Measurements from ENCODE around the gene PRPH. TPM values are rescaled to one million over a fixed set of nuclear protein-coding genes. Genes with fewer than 3 reads are reported as not detected.
"Not testable (repeated sequence)": the region's sequence is repeated elsewhere in the genome, so short reads cannot be mapped to it uniquely, and the experiment has no call there.

PRPH gene
- total RNA-seq, 1 donor from 2014 or later: 0.70 TPM

DNA sequence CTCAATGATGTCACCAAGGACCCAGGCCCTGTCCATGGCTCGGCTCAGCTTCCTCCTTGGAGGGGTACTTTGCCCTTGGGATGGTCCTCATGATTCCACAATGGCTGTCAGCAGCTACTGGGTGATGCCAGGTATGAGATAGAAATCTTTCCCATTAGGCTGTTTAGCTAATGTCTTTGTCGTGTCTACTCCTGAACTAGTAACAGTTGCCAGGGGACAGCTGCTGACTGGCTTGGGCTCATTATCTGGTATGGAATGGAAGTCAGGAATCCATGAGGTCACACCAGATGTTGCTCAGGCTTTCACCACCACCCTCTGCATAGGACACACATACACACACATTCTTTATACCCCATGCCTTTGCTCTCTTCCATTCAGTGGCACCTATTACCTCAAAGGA, 9.2 kb downstream of the PRPH start:
- no peaks in the 10 kb centered on the region for H3K4me1 Mint-ChIP-seq
- TF ChIP-seq, protein P1, sequence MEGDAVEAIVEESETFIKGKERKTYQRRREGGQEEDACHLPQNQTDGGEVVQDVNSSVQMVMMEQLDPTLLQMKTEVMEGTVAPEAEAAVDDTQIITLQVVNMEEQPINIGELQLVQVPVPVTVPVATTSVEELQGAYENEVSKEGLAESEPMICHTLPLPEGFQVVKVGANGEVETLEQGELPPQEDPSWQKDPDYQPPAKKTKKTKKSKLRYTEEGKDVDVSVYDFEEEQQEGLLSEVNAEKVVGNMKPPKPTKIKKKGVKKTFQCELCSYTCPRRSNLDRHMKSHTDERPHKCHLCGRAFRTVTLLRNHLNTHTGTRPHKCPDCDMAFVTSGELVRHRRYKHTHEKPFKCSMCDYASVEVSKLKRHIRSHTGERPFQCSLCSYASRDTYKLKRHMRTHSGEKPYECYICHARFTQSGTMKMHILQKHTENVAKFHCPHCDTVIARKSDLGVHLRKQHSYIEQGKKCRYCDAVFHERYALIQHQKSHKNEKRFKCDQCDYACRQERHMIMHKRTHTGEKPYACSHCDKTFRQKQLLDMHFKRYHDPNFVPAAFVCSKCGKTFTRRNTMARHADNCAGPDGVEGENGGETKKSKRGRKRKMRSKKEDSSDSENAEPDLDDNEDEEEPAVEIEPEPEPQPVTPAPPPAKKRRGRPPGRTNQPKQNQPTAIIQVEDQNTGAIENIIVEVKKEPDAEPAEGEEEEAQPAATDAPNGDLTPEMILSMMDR (conservative IDR thresholded peaks at IDR 0.05): no peak
- no peak overlapping the region for H3K27ac Mint-ChIP-seq (ENCODE audit: unreplicated experiment)
- H3K9me3 Mint-ChIP-seq: no peaks in the 10 kb centered on the region
- H3K36me3 Mint-ChIP-seq (ENCODE audit: low read depth): no peaks in the 10 kb centered on the region
- H3K27me3 Mint-ChIP-seq (ENCODE audit: low read depth): peaks cover 59% of the 10 kb centered on the region
- no peak overlapping the region for H3K4me3 Mint-ChIP-seq
- no peak for DNase-seq (ENCODE audit: low read depth, low spot score)

DNA sequence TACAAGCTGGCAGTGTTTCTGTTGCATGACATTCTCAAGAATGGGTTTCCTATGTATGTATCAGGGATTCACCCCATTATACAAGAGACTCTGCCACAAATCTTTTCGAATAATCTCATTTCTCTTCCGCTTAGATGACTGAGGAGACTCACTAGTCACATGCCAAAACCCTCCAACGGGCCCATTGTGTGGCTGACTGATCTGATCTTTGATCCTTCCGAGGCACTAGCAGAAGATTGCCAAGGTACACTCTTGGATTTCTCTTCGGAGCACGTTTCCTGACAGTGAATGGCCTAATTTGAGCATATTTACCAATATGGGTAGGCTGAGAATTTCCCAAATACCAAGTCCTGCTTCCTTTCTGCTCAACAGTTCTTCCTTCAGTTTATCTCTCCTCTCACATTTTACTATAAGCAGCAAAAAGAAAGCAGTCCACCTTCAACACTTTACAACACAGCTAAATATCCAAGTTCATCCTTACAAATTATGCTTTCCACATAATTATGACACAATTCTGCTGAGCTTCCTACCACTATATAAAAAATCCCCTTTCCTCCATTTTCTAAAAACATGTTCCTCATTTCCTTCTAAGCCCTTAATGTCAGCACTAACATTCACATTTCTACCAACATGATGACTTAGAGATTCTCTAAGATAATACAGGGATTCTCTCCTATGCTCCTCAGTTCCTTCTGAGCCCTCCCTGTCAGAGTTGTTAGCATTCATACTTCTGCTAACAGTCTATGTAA, 11.0 kb downstream of the PRPH start:
- Mint-ChIP-seq H3K36me3 (ENCODE audit: low read depth) (no peaks in the 10 kb centered on the region), H3K4me1 (no peaks in the 10 kb centered on the region), H3K9me3 (no peaks in the 10 kb centered on the region), H3K27me3 (ENCODE audit: low read depth) (peaks cover 63% of the 10 kb centered on the region), H3K27ac (ENCODE audit: unreplicated experiment) (no peak overlapping the region), H3K4me3 (no peak overlapping the region)
- DNase-seq (ENCODE audit: low read depth, low spot score): no peak
- TF ChIP-seq, protein P1 (conservative IDR thresholded peaks at IDR 0.05): no peak

DNA sequence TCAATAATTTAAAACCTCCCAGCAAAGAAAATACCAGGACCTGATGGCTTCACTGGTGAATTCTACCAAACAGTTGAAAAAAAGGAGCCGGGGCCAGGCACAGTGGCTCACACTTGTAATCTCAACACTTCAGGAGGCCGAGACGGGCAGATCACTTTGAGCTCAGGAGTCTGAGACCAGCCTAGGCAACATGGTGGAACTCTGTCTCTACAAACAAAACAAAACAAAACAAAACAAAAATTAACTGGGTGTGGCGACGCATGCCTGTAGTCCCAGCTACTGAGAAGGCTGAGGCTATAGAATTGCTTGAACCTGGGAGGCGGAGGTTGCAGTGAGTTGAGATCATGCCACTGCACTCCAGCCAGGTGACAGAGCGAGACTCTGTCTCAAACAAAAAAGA, 14.4 kb downstream of the PRPH start:
- H3K4me3 Mint-ChIP-seq: no peak overlapping the region
- TF ChIP-seq, protein P1 (conservative IDR thresholded peaks at IDR 0.05): no peak
- no peak overlapping the region for H3K27ac Mint-ChIP-seq (ENCODE audit: unreplicated experiment)
- H3K4me1 Mint-ChIP-seq: no peaks in the 10 kb centered on the region
- no peaks in the 10 kb centered on the region for H3K36me3 Mint-ChIP-seq (ENCODE audit: low read depth)
- peaks cover 59% of the 10 kb centered on the region for H3K27me3 Mint-ChIP-seq (ENCODE audit: low read depth)
- DNase-seq (ENCODE audit: low read depth, low spot score): no peak
- H3K9me3 Mint-ChIP-seq: no peaks in the 10 kb centered on the region

DNA sequence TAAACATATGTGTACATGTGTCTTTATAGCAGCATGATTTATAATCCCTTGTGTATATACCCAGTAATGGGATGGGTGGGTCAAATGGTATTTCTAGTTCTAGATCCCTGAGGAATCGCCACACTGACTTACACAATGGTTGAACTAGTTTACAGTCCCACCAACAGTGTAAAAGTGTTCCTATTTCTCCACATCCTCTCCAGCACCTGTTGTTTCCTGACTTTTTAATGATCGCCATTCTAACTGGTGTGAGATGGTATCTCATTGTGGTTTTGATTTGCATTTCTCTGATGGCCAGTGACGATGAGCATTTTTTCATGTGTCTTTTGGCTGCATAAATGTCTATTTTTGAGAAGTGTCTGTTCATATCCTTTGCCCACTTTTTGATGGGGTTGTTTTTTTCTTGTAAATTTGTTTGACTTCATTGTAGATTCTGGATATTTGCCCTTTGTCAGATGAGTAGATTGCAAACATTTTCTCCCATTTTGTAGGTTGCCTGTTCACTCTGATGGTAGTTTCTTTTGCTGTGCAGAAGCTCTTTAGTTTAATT, 15.6 kb downstream of the PRPH start:
- not testable (repeated sequence) for H3K36me3 Mint-ChIP-seq (ENCODE audit: low read depth); H3K27ac Mint-ChIP-seq (ENCODE audit: unreplicated experiment); H3K9me3 Mint-ChIP-seq; H3K4me1 Mint-ChIP-seq; DNase-seq (ENCODE audit: low read depth, low spot score); H3K4me3 Mint-ChIP-seq
- peaks cover 55% of the 10 kb centered on the region for H3K27me3 Mint-ChIP-seq (ENCODE audit: low read depth)

DNA sequence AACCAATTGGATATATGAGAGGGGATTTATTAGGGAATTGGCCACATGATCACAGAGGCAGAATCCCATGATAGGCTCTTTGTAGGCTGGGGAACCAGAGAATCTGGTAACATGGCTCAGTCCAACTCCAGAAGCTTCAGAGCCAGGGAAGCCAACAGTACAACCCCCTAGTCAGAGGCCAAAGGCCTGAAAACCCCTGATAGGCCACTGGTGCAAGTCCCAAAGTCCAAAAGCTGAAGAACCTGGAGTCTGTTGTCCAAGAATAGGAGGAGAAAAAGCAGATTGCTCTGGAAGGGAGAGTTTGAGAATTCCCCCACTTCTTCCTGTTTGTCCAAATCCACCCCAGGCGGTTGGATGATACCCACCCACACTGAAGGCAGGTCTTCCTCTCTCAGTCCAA, 19.9 kb downstream of the PRPH start:
- no peak overlapping the region for H3K4me3 Mint-ChIP-seq
- no peaks in the 10 kb centered on the region for H3K36me3 Mint-ChIP-seq (ENCODE audit: low read depth)
- no peaks in the 10 kb centered on the region for H3K9me3 Mint-ChIP-seq
- no peak for DNase-seq (ENCODE audit: low read depth, low spot score)
- TF ChIP-seq, protein P1 (conservative IDR thresholded peaks at IDR 0.05): no peak
- no peak overlapping the region for H3K27ac Mint-ChIP-seq (ENCODE audit: unreplicated experiment)
- H3K4me1 Mint-ChIP-seq: no peaks in the 10 kb centered on the region
- H3K27me3 Mint-ChIP-seq (ENCODE audit: low read depth): peaks cover 34% of the 10 kb centered on the region

DNA sequence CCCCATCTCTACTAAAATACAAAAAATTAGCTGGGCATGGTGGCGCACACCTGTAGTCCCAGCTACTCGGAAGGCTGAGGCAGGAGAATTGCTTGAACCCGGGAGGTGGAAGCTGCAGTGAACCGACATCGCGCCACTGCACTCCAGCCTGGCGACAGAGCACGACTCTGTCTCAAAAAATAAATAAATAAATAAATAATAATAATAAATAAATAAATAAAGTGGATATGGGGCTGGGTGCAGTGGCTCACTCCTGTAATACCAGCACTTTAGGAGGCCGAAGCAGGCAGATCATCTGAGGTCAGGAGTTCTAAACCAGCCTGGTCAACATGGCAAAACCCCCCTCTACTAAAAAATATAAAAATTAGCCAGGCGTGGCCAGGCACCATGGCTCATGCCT, 22.2 kb downstream of the PRPH start:
- not testable (repeated sequence) for H3K36me3 Mint-ChIP-seq (ENCODE audit: low read depth); H3K9me3 Mint-ChIP-seq; DNase-seq (ENCODE audit: low read depth, low spot score); H3K4me1 Mint-ChIP-seq; H3K4me3 Mint-ChIP-seq; H3K27ac Mint-ChIP-seq (ENCODE audit: unreplicated experiment)
- peaks cover 25% of the 10 kb centered on the region for H3K27me3 Mint-ChIP-seq (ENCODE audit: low read depth)

DNA sequence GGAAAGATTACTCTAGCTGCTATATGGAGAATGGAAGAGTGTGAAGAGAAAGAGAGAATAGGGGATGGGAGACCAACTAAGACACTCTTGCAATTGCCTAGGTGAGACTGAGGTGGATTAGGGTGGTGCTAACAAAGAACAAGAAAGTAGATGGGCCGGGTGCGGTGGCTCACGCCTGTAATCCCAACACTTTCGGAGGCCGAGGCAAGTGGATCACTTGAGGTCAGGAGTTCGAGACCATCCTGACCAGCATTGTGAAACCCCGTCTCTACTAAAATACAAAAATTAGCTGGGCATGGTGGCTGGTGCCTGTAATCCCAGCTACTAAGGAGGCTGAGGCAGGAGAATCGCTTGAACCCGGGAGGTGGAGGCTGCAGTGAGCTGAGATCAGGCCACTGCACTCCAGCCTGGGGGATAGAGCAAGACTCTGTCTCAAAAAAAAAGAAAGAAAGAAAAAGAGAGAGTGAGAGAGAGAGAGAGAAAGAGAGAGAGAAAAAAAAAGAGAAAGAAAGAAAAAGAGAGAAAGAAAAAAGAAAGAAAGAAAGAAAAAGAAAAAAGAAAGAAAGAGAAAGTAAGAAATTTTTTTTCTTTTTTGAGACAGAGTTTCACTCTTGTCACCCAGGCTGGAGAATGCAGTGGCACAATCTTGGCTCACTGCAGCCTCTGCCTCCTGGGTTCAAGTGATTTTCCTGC, 25.6 kb downstream of the PRPH start:
- DNase-seq (ENCODE audit: low read depth, low spot score); H3K36me3 Mint-ChIP-seq (ENCODE audit: low read depth); H3K27ac Mint-ChIP-seq (ENCODE audit: unreplicated experiment); H3K9me3 Mint-ChIP-seq: not testable (repeated sequence)
- Mint-ChIP-seq H3K4me3 (peak overlapping the region; percentile 52), H3K27me3 (ENCODE audit: low read depth) (peaks cover 14% of the 10 kb centered on the region), H3K4me1 (peaks cover 24% of the 10 kb centered on the region)

All from neural crest cell (in vitro differentiated cells).